Effector CD4-positive, alpha-beta T cell (primary cell): ENCODE data around the gene ALS2CL.

ENCODE experiments used
- DNase-seq: peaks from one replicate; pipeline ENCODE4 v3.0.0-alpha.2; 2020

The ALS2CL gene

GRCh38 chr3:46675843-46676567 lies 17.5 kb downstream of the ALS2CL start:
- DNase-seq = no peak

GRCh38 chr3:46675426-46675825 lies 18.1 kb downstream of the ALS2CL start:
- DNase-seq = no peak

GRCh38 chr3:46674031-46674845 lies 19.2 kb downstream of the ALS2CL start:
- DNase-seq = no peak

GRCh38 chr3:46673151-46674030 lies 20.1 kb downstream of the ALS2CL start:
- no peak for DNase-seq

- no peak for DNase-seq
Measured at GRCh38 chr3:46672349-46672695, 21.2 kb downstream of the ALS2CL start.

- no peak for DNase-seq
Measured at GRCh38 chr3:46671541-46672348, 21.7 kb downstream of the ALS2CL start.

- no peak for DNase-seq
Measured at GRCh38 chr3:46670891-46671427, 22.5 kb downstream of the ALS2CL start.

- DNase-seq = no peak
Measured at GRCh38 chr3:46670000-46670890, 23.2 kb downstream of the ALS2CL start.

- no peak for DNase-seq
Measured at GRCh38 chr3:46669191-46669999, 24.1 kb downstream of the ALS2CL start.

GRCh38 chr3:46668591-46668990 lies 24.9 kb downstream of the ALS2CL start:
- DNase-seq = no peak

- no peak for DNase-seq
Measured at GRCh38 chr3:46668116-46668515, 25.4 kb downstream of the ALS2CL start.

- DNase-seq = no peak
Measured at GRCh38 chr3:46667657-46668056, 25.8 kb downstream of the ALS2CL start.

GRCh38 chr3:46667061-46667621 lies 26.3 kb downstream of the ALS2CL start:
- no peak for DNase-seq

- no peak for DNase-seq
Measured at GRCh38 chr3:46666453-46666845, 27.0 kb downstream of the ALS2CL start.

GRCh38 chr3:46665763-46666452 lies 27.6 kb downstream of the ALS2CL start:
- no peak for DNase-seq

- no peak for DNase-seq
Measured at GRCh38 chr3:46664971-46665762, 28.3 kb downstream of the ALS2CL start.

GRCh38 chr3:46664188-46664970 lies 29.1 kb downstream of the ALS2CL start:
- no peak for DNase-seq
